OCI-LY3 (cell line): Measurements from ENCODE around the gene SSX2IP.

ENCODE experiments used
- EZH2phosphoT487 ChIP-seq: fragments of 200-600 bp; shearing (Covaris generic); IDR thresholded peaks from 2 replicates; pipeline ENCODE4 v1.6.1; 2018; ENCODE audit warnings: antibody characterized with exemption, mixed run types, low read depth
- TF ChIP-seq, protein P1 (sequence below): fragments of 200-600, 300-600 bp; sonication (generic); IDR thresholded peaks from 2 replicates; pipeline ENCODE4 v1.5.1; 2014; ENCODE audit warnings: antibody characterized with exemption, low read length, low read depth

DNA sequence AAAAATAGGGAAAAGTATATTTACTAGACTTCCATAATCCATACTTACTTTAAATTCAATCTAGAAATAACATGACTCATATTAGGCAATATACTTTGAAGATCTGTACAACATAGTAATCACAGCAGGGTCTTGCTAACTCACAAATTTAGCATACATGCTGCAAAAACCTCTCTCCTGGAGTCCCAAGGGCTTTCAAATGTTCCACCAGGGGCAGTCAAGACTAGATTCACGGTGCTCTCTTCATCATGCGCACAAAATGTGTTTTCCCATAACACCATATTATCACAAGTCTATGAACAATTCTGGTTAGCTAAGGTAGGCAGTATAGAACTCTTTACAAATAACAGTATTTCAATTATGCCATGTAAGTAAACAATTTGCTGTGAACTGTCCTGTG is 45.8 kb downstream of the SSX2IP start:
- TF ChIP-seq, protein P1, sequence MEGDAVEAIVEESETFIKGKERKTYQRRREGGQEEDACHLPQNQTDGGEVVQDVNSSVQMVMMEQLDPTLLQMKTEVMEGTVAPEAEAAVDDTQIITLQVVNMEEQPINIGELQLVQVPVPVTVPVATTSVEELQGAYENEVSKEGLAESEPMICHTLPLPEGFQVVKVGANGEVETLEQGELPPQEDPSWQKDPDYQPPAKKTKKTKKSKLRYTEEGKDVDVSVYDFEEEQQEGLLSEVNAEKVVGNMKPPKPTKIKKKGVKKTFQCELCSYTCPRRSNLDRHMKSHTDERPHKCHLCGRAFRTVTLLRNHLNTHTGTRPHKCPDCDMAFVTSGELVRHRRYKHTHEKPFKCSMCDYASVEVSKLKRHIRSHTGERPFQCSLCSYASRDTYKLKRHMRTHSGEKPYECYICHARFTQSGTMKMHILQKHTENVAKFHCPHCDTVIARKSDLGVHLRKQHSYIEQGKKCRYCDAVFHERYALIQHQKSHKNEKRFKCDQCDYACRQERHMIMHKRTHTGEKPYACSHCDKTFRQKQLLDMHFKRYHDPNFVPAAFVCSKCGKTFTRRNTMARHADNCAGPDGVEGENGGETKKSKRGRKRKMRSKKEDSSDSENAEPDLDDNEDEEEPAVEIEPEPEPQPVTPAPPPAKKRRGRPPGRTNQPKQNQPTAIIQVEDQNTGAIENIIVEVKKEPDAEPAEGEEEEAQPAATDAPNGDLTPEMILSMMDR: no peak
- no peak for TF ChIP-seq EZH2phosphoT487
